ENCODE results near the gene SSR1. TPM values are rescaled to one million over a fixed set of nuclear protein-coding genes. Genes with fewer than 3 reads are reported as not detected.

The SSR1 gene
- total RNA-seq, 2 donors from 2014 or later, result 145 to 167 TPM

- H3K4me3 Mint-ChIP-seq, result no peak overlapping the region
- no peak for DNase-seq
- 92 to 100% methylated on average over 1 of the region's 1 CpG for WGBS, 2 experiments (ENCODE audit: insufficient coverage in 1 of 2, insufficient read length in 1 of 2)
- Histone ChIP-seq H3K4me1 (ENCODE audit: control insufficient read depth, insufficient read depth, low read length) (no peaks in the 10 kb centered on the region), H3K9me3 (ENCODE audit: control insufficient read depth, low read length) (no peaks in the 10 kb centered on the region), H3K36me3 (ENCODE audit: control insufficient read depth, insufficient read depth, low read length) (peaks cover 91% of the 10 kb centered on the region), H3K9ac (ENCODE audit: extremely low read depth, low read length, poor library complexity, severe bottlenecking) (no peak overlapping the region), H3K4me3 (ENCODE audit: low read length) (no peak overlapping the region), H3K27ac (ENCODE audit: low read depth, low read length) (no peak overlapping the region), H3K27me3 (ENCODE audit: control insufficient read depth, insufficient read depth, low read length, poor library complexity, severe bottlenecking) (no peaks in the 10 kb centered on the region)
- no peak overlapping the region for H3K27ac Mint-ChIP-seq
- no peaks in the 10 kb centered on the region for H3K9me3 Mint-ChIP-seq
- TF ChIP-seq CTCF (conservative IDR thresholded peaks at IDR 0.05), result no peak
- H3K4me1 Mint-ChIP-seq, result peaks cover 21% of the 10 kb centered on the region
- H3K36me3 Mint-ChIP-seq (ENCODE audit: low read depth), result peaks cover 79% of the 10 kb centered on the region
- no peaks in the 10 kb centered on the region for H3K27me3 Mint-ChIP-seq (ENCODE audit: insufficient read depth)
Observed at GRCh38 chr6:7304821-7305220, 8.2 kb downstream of the SSR1 start.

DNA sequence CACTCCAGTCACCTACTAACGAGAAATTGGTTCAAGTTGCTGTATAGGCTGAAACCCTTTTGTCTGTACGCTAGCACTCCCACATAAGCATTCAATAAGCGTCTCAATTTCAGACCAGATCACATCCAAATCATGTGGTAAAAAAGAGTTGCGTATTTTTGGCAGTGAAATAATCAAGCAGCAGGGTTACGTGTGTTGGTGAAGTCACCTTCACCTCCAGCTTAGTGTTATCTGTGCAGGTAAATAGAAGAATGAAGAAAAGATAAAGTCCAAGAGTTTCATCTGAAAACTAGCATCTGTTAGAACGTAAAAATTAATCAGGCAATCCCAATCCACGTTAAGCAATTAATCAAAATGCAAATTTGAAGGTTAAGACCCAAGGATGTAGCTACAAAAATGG is 11.3 kb downstream of the SSR1 start:
- Mint-ChIP-seq H3K27ac (peak overlapping the region; percentile 32), H3K36me3 (ENCODE audit: low read depth) (peaks cover 78% of the 10 kb centered on the region), H3K27me3 (ENCODE audit: insufficient read depth) (no peaks in the 10 kb centered on the region), H3K9me3 (no peaks in the 10 kb centered on the region), H3K4me1 (peaks cover 18% of the 10 kb centered on the region), H3K4me3 (no peak overlapping the region)
- no peak for DNase-seq
- H3K27ac ChIP-seq (ENCODE audit: low read depth, low read length), result no peak overlapping the region
- no peak overlapping the region for H3K9ac ChIP-seq (ENCODE audit: extremely low read depth, low read length, poor library complexity, severe bottlenecking)
- WGBS, 2 experiments (ENCODE audit: insufficient coverage in 1 of 2, insufficient read length in 1 of 2), result 78 to 95% methylated on average over 3 to 7 of the region's 7 CpGs
- no peaks in the 10 kb centered on the region for H3K27me3 ChIP-seq (ENCODE audit: control insufficient read depth, insufficient read depth, low read length, poor library complexity, severe bottlenecking)
- no peak for TF ChIP-seq CTCF (conservative IDR thresholded peaks at IDR 0.05)
- no peaks in the 10 kb centered on the region for H3K4me1 ChIP-seq (ENCODE audit: control insufficient read depth, insufficient read depth, low read length)
- no peak overlapping the region for H3K4me3 ChIP-seq (ENCODE audit: low read length)
- peaks cover 91% of the 10 kb centered on the region for H3K36me3 ChIP-seq (ENCODE audit: control insufficient read depth, insufficient read depth, low read length)
- no peaks in the 10 kb centered on the region for H3K9me3 ChIP-seq (ENCODE audit: control insufficient read depth, low read length)

DNA sequence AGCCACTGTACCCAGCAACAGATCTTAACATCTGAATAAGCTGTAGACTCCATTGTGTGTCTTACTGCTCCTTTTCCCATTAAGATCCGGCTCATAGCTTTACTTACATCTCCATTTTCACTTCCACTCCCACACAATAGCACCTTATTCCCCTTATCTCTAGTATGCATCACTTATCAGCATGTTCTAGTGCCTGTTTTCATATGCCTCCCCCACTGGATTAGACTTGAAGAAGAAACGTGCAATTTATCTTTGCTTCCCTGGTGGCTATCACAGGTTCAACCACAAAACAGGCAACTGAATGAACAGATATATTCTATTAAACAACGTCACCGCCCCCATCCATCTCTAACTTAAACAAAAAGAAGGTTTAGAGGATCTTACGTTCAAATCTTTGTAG is 12.1 kb downstream of the SSR1 start:
- H3K4me1 Mint-ChIP-seq, result peaks cover 18% of the 10 kb centered on the region
- DNase-seq, result no peak
- H3K27ac Mint-ChIP-seq, result peak overlapping the region; percentile 32
- H3K4me3 Mint-ChIP-seq, result no peak overlapping the region
- TF ChIP-seq CTCF (conservative IDR thresholded peaks at IDR 0.05), result no peak
- H3K27ac ChIP-seq (ENCODE audit: low read depth, low read length), result no peak overlapping the region
- H3K9me3 Mint-ChIP-seq, result no peaks in the 10 kb centered on the region
- no peak overlapping the region for H3K9ac ChIP-seq (ENCODE audit: extremely low read depth, low read length, poor library complexity, severe bottlenecking)
- no peaks in the 10 kb centered on the region for H3K4me1 ChIP-seq (ENCODE audit: control insufficient read depth, insufficient read depth, low read length)
- H3K9me3 ChIP-seq (ENCODE audit: control insufficient read depth, low read length), result no peaks in the 10 kb centered on the region
- WGBS, 2 experiments (ENCODE audit: insufficient coverage in 1 of 2, insufficient read length in 1 of 2), result 74 to 90% methylated on average over 2 to 5 of the region's 5 CpGs
- no peak overlapping the region for H3K4me3 ChIP-seq (ENCODE audit: low read length)
- H3K27me3 Mint-ChIP-seq (ENCODE audit: insufficient read depth), result no peaks in the 10 kb centered on the region
- peaks cover 81% of the 10 kb centered on the region for H3K36me3 Mint-ChIP-seq (ENCODE audit: low read depth)
- no peaks in the 10 kb centered on the region for H3K27me3 ChIP-seq (ENCODE audit: control insufficient read depth, insufficient read depth, low read length, poor library complexity, severe bottlenecking)
- peaks cover 94% of the 10 kb centered on the region for H3K36me3 ChIP-seq (ENCODE audit: control insufficient read depth, insufficient read depth, low read length)
